Fibroblast of lung (primary cell): ENCODE results near the gene JAG2. TPM values are rescaled to one million over a fixed set of nuclear protein-coding genes. Genes with fewer than 3 reads are reported as not detected.

Experiments
- DNase-seq, 2 donors: peaks; one replicate each; pipeline versions ENCODE4 v3.0.0 to v3.0.0-alpha.2; 2010; ENCODE audit warnings: low read depth in 2 of 2
- H2AFZ ChIP-seq: 2 replicates; pipeline ENCODE4 v1.5.1; 2012; ENCODE audit warnings: low read length, control low read depth, inconsistent platforms
- H3K27ac ChIP-seq: 2 replicates; pipeline ENCODE4 v1.5.1; 2011; ENCODE audit warnings: low read length, control low read depth; ENCODE audit not compliant: insufficient read depth
- H3K27me3 ChIP-seq: 2 replicates; pipeline ENCODE4 v1.5.1; 2011; ENCODE audit warnings: mild to moderate bottlenecking, low read length; ENCODE audit not compliant: control insufficient read depth, insufficient read depth
- H3K36me3 ChIP-seq: 2 replicates; pipeline ENCODE4 v1.5.1; 2011; ENCODE audit warnings: low read length; ENCODE audit not compliant: control insufficient read depth, insufficient read depth
- H3K4me1 ChIP-seq: 2 replicates; pipeline ENCODE4 v1.5.1; 2011; ENCODE audit warnings: low read length; ENCODE audit not compliant: control insufficient read depth, insufficient read depth; ENCODE audit errors: extremely low read depth
- H3K4me2 ChIP-seq: 2 replicates; pipeline ENCODE4 v1.5.1; 2011; ENCODE audit warnings: low read length, control low read depth; ENCODE audit not compliant: insufficient read depth; ENCODE audit errors: extremely low read depth
- H3K4me3 ChIP-seq, 4 experiments: fragments of 200-600 bp in 1 of 4; sonication (generic) in 1 of 4; replicated peaks in 1 of 4; 2 replicates each; pipeline ENCODE4 v1.5.1; 2011 to 2016; ENCODE audit warnings: low read length in 4 of 4, low read depth in 3 of 4, mild to moderate bottlenecking in 3 of 4, control low read depth in 2 of 4, inconsistent platforms in 1 of 4, mixed read lengths in 1 of 4; ENCODE audit not compliant: insufficient read depth in 1 of 4; ENCODE audit errors: control extremely low read depth in 1 of 4
- H3K79me2 ChIP-seq: 2 replicates; pipeline ENCODE4 v1.5.1; 2012; ENCODE audit warnings: mild to moderate bottlenecking, low read length, inconsistent platforms; ENCODE audit not compliant: control insufficient read depth, insufficient read depth
- H3K9ac ChIP-seq: 2 replicates; pipeline ENCODE4 v1.5.1; 2011; ENCODE audit warnings: mild to moderate bottlenecking, low read length, control low read depth; ENCODE audit not compliant: insufficient read depth
- H3K9me3 ChIP-seq: 2 replicates; pipeline ENCODE4 v1.5.1; 2012; ENCODE audit warnings: low read depth, low read length; ENCODE audit not compliant: control insufficient read depth, insufficient read depth
- H4K20me1 ChIP-seq: 2 replicates; pipeline ENCODE4 v1.5.1; 2011; ENCODE audit warnings: low read length; ENCODE audit not compliant: control insufficient read depth, insufficient read depth; ENCODE audit errors: extremely low read depth
- EZH2 ChIP-seq: IDR thresholded peaks from 2 replicates; pipeline ENCODE4 v1.5.1; 2012; ENCODE audit warnings: low read length, control low read depth, mild to moderate bottlenecking; ENCODE audit errors: missing control alignments
- polyA plus RNA-seq, 2 donors: library from polyadenylated mRNA; depleted of rRNA in 1 of 2; stranded (reverse) in 1 of 2; unstranded in 1 of 2; fragments of >200 nt; gene quantifications; 2 replicates each; pipeline ENCODE4 v1.2.1, GENCODE V29; 2011 to 2012; ENCODE audit warnings: missing spikeins in 1 of 2
- total RNA-seq: library from RNA; depleted of rRNA; stranded (reverse); fragments of >200 nt; gene quantifications from 2 replicates; pipeline ENCODE4 v1.2.1, GENCODE V29; 2014
- TF ChIP-seq, protein P1 (sequence below), 2 donors: IDR thresholded peaks in 1 of 2; conservative IDR thresholded peaks in 1 of 2; 1 replicate in 1 of 2; 2 replicates in 1 of 2; pipeline ENCODE4 v1.5.1; 2011 to 2012; ENCODE audit warnings: low read length in 2 of 2, control low read depth in 1 of 2, inconsistent platforms in 1 of 2, low read depth in 1 of 2, mild to moderate bottlenecking in 1 of 2

Gene JAG2
- total and polyA plus RNA-seq, 2 donors (not counting 1 experiment from before 2014, with no cell fraction given): 0.51 to 1.8 TPM

DNA sequence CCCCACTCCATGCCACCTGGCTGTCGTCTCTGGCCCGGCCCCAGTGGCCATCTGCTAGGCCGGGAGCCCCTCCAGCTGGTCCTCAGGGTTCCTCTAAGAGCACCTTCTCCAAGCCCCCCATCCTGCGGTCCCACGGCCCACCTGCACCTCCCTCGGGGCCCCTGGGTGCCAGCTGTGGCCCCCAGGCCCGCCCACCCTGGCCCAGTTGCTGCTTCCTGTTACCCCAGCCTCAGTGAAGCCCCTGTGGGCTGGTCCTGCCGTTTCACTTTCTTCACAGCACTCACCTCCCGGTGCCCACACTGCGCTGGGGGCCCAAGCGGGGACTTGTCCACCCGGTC is 40.1 kb upstream of the JAG2 start:
- Histone ChIP-seq H3K79me2 (no peaks in the 10 kb centered on the region), H3K27ac (no peak overlapping the region), H3K27me3 (no peaks in the 10 kb centered on the region), H3K4me2 (no peak overlapping the region), H3K4me1 (no peaks in the 10 kb centered on the region), H4K20me1 (no peaks in the 10 kb centered on the region), H3K9ac (no peak overlapping the region), H2AFZ (no peak overlapping the region), H3K9me3 (no peaks in the 10 kb centered on the region), H3K36me3 (peaks cover 3% of the 10 kb centered on the region), H3K4me3 (no peak overlapping the region)
- no peak for DNase-seq
- no peak for TF ChIP-seq EZH2
- TF ChIP-seq, protein P1, sequence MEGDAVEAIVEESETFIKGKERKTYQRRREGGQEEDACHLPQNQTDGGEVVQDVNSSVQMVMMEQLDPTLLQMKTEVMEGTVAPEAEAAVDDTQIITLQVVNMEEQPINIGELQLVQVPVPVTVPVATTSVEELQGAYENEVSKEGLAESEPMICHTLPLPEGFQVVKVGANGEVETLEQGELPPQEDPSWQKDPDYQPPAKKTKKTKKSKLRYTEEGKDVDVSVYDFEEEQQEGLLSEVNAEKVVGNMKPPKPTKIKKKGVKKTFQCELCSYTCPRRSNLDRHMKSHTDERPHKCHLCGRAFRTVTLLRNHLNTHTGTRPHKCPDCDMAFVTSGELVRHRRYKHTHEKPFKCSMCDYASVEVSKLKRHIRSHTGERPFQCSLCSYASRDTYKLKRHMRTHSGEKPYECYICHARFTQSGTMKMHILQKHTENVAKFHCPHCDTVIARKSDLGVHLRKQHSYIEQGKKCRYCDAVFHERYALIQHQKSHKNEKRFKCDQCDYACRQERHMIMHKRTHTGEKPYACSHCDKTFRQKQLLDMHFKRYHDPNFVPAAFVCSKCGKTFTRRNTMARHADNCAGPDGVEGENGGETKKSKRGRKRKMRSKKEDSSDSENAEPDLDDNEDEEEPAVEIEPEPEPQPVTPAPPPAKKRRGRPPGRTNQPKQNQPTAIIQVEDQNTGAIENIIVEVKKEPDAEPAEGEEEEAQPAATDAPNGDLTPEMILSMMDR (conservative IDR thresholded peaks at IDR 0.05 in 1 of 2, IDR thresholded peaks at IDR 0.05 in 1 of 2; ENCODE audit: low read depth in 1 of 2, low read length in 2 of 2): no peak

DNA sequence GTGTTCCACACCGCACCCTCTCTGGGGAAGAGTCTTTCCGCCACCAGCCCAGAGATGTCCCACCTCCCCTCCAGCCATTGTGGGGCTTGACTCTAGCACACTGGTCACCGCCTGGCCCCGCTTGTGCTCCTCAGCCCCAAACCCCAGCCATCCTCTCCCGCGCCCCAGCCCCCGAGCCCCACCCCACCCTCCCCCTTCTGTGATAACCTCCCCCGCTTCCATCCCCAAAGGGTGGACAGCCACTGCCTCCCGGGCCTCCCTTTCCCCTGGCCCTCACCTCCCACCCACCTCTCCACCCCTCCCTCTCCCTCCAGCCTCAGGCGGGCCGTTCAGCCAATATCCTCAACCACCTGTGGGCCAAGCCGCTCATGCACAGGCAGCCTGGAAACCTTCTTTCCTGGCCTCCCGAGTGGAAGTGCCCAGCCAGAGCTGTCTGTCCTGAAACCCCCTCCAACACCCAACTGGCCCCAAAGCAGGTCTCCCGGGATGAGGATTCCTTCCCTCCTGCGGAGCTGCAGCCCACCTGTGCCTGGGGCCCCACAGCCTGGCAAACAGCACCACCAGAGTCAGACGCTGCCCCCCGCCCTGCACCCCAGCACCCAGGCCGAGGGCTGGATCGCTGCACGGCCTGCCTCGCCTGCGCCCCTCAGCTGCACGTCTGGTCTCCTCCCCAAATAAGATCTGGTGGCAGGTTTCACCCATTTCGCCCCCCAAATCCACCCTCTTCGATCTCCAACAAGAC is 39.6 kb upstream of the JAG2 start:
- Histone ChIP-seq H3K4me3 (no peak overlapping the region), H3K9ac (no peak overlapping the region), H3K9me3 (no peaks in the 10 kb centered on the region), H3K79me2 (no peaks in the 10 kb centered on the region), H3K36me3 (peaks cover 3% of the 10 kb centered on the region), H3K4me1 (peaks cover under 1% of the 10 kb centered on the region), H4K20me1 (no peaks in the 10 kb centered on the region), H2AFZ (no peak overlapping the region), H3K4me2 (no peak overlapping the region), H3K27ac (no peak overlapping the region), H3K27me3 (no peaks in the 10 kb centered on the region)
- no peak for DNase-seq
- TF ChIP-seq, protein P1 (conservative IDR thresholded peaks at IDR 0.05 in 1 of 2, IDR thresholded peaks at IDR 0.05 in 1 of 2; ENCODE audit: low read depth in 1 of 2, low read length in 2 of 2): no peak
- TF ChIP-seq EZH2: no peak

DNA sequence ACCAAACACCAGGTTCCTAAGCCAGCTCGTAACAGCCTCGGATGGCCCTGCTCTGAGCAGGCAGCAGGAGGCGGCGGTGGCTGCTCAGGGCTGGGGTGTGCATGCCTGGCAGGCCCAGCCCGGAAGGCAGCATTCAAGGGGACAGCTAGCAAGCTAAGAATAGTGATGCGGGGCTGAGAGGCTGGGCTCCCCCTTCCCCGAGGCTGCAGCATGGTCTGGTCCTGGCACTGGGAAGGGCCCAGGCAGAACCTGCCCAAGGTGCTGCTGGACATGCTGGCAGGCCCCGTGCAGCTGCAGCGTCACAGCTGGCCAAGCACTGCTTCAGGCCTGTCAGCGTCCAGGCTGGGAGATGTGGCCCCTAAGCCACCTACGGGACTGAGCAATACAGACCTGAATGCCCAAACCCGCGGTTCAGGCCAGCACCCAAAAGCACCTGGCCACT is 38.9 kb upstream of the JAG2 start:
- no peak overlapping the region for H3K4me2 ChIP-seq
- no peak for DNase-seq
- H2AFZ ChIP-seq: no peak overlapping the region
- no peak overlapping the region for H3K27ac ChIP-seq
- H3K9me3 ChIP-seq: no peaks in the 10 kb centered on the region
- peaks cover 2% of the 10 kb centered on the region for H3K4me1 ChIP-seq
- H4K20me1 ChIP-seq: no peaks in the 10 kb centered on the region
- H3K79me2 ChIP-seq: no peaks in the 10 kb centered on the region
- TF ChIP-seq, protein P1 (conservative IDR thresholded peaks at IDR 0.05 in 1 of 2, IDR thresholded peaks at IDR 0.05 in 1 of 2; ENCODE audit: low read depth in 1 of 2, low read length in 2 of 2): no peak
- TF ChIP-seq EZH2: no peak
- H3K36me3 ChIP-seq: peaks cover 3% of the 10 kb centered on the region
- no peak overlapping the region for H3K4me3 ChIP-seq
- H3K27me3 ChIP-seq: no peaks in the 10 kb centered on the region
- H3K9ac ChIP-seq: no peak overlapping the region
